GM06990 (cell line): ENCODE results near the gene PRRT3.

Source experiments
- DNase-seq: peaks from one replicate; pipeline ENCODE4 v3.0.0-alpha.2; 2011; ENCODE audit not compliant: insufficient read length; ENCODE audit errors: extremely low read depth
- H3K27me3 ChIP-seq: replicated peaks from 2 replicates; pipeline ENCODE4 v1.6.0; 2011; ENCODE audit warnings: low read length; ENCODE audit not compliant: control insufficient read depth, insufficient read depth
- H3K36me3 ChIP-seq: 2 replicates; pipeline ENCODE4 v1.5.1; 2011; ENCODE audit warnings: low read length; ENCODE audit not compliant: control insufficient read depth, insufficient read depth
- H3K4me3 ChIP-seq: replicated peaks from 2 replicates; pipeline ENCODE4 v1.5.1; 2011; ENCODE audit warnings: low read depth, mild to moderate bottlenecking, control low read depth, low read length
- TF ChIP-seq, protein P1 (sequence below): IDR thresholded peaks from 2 replicates; pipeline ENCODE4 v1.5.1; 2011; ENCODE audit warnings: low read length, control low read depth, mild to moderate bottlenecking, inconsistent platforms; ENCODE audit not compliant: insufficient read depth, poor library complexity, severe bottlenecking

PRRT3 gene

DNA sequence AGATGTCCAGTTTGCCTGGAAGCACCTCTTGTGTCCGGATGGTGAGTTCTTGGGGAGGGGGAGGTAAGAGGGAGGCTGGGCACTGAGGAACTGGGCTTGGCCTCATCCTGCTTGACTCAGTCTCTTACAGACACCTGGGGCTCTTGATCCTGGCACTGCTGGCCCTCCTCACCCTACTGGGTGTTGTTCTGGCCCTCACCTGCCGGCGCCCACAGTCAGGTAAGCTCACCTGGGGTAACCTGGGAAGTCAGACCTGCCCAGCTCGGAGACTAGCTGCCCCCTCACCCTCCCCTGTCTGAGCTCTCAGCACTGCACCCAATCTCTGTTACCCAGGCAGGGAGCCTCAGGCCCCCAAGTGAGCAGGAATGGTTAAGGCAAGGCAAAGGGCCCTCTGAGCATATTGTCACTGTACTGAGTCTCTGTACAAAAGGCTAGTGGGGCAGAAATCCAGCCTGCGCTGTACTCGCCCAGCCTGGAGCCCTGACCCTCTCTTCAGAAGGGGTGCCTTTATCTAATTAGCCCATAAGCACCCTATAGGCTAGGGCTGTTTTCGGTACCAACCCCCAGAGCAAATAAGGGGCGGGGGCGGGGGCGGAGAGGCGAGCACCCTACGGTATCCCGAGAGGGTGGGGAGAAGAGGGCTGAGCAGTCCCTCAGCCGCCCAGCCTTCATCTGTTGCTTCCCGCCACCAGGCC, 37.5 kb downstream of the PRRT3 start:
- peak overlapping the region; percentile 48 for H3K4me3 ChIP-seq
- H3K36me3 ChIP-seq: no peaks in the 10 kb centered on the region
- TF ChIP-seq, protein P1, sequence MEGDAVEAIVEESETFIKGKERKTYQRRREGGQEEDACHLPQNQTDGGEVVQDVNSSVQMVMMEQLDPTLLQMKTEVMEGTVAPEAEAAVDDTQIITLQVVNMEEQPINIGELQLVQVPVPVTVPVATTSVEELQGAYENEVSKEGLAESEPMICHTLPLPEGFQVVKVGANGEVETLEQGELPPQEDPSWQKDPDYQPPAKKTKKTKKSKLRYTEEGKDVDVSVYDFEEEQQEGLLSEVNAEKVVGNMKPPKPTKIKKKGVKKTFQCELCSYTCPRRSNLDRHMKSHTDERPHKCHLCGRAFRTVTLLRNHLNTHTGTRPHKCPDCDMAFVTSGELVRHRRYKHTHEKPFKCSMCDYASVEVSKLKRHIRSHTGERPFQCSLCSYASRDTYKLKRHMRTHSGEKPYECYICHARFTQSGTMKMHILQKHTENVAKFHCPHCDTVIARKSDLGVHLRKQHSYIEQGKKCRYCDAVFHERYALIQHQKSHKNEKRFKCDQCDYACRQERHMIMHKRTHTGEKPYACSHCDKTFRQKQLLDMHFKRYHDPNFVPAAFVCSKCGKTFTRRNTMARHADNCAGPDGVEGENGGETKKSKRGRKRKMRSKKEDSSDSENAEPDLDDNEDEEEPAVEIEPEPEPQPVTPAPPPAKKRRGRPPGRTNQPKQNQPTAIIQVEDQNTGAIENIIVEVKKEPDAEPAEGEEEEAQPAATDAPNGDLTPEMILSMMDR: no peak
- H3K27me3 ChIP-seq: no peaks in the 10 kb centered on the region; the same call in none of the 2 replicates
- DNase-seq: no peak

GRCh38 chr3:9914011-9914410, 38.2 kb downstream of the PRRT3 start:
- H3K4me3 ChIP-seq: no peak overlapping the region
- H3K36me3 ChIP-seq: no peaks in the 10 kb centered on the region
- TF ChIP-seq, protein P1: no peak
- no peak for DNase-seq
- no peaks in the 10 kb centered on the region; the same call in none of the 2 replicates for H3K27me3 ChIP-seq

DNA sequence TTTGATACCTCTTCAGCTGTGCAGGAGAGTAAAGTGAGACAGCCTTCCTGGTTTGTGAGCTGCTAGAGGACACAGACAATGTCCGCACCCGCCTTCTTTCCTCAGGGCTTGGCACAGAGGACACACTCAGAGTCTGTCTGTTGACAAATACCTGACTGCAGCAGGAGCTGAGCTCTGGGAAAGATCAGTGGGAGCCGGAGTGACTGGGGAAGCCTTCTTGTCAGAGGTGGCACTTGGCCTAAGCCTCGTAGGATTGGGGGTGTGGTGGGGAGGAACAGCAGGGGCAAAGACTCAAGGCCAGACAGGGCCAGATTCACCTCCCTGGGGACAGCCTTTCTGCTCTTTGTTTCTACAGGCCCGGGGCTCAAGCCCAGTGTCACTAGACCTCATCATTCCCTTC, 38.6 kb downstream of the PRRT3 start:
- DNase-seq: no peak
- Histone ChIP-seq H3K27me3 (no peaks in the 10 kb centered on the region; the same call in none of the 2 replicates), H3K36me3 (no peaks in the 10 kb centered on the region), H3K4me3 (no peak overlapping the region)
- TF ChIP-seq, protein P1: no peak

DNA sequence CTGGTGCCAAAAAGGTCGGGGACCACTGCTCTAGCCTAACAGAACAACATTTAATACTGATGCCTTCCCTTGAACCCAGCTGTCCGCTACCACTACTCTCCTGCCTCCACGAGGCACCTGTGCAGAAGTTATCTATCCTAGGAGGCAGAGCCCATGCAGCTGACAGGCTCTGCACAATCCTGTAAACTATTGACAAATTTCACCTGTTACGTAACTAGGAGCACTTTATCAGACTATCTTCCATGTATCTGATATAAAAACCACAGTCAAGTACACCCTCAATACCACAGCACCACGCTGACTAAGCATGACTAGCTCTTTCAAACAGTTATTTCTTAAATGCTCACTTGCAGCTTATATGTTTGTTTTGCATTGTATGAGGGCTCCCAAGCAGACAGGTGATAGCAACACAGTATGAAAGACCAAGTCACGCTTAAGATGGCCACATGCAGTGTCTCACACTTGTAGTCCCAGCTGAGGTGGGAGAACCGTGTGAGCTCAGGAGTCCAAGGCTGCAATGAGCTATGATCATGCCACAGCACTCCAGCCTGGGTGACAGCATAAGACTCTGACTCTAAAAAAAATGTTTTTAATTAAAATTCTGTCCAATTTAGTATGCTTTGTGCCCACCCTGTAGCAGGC, 39.8 kb downstream of the PRRT3 start:
- H3K4me3 ChIP-seq: no peak overlapping the region
- no peak for DNase-seq
- H3K36me3 ChIP-seq: no peaks in the 10 kb centered on the region
- H3K27me3 ChIP-seq: no peaks in the 10 kb centered on the region; the same call in none of the 2 replicates
- TF ChIP-seq, protein P1: no peak

- no peaks in the 10 kb centered on the region; the same call in none of the 2 replicates for H3K27me3 ChIP-seq
- DNase-seq: no peak
- TF ChIP-seq, protein P1: no peak
- no peaks in the 10 kb centered on the region for H3K36me3 ChIP-seq
- H3K4me3 ChIP-seq: no peak overlapping the region
Observed at GRCh38 chr3:9911863-9912262, 40.3 kb downstream of the PRRT3 start.
